Subcutaneous adipose tissue (tissue), 4 donors: Measurements from ENCODE around the gene OVOL1. TPM values are rescaled to one million over a fixed set of nuclear protein-coding genes. Genes with fewer than 3 reads are reported as not detected.

Experiments
- CTCF ChIP-seq: fragments of 450-650 bp; IDR thresholded peaks from one replicate; pipeline ENCODE4 v1.5.1; 2016; ENCODE audit warnings: low read depth, mild to moderate bottlenecking, control low read depth, antibody characterized with exemption, moderate library complexity
- total RNA-seq, 4 donors: library from RNA; depleted of rRNA; stranded (reverse); fragments of >200 nt; gene quantifications; one replicate each; pipeline ENCODE4 v1.1.0, GENCODE V29; 2016

Gene OVOL1
- total RNA-seq, 4 donors from 2014 or later, result 0.34 to 0.44 TPM; not detected in 2

DNA sequence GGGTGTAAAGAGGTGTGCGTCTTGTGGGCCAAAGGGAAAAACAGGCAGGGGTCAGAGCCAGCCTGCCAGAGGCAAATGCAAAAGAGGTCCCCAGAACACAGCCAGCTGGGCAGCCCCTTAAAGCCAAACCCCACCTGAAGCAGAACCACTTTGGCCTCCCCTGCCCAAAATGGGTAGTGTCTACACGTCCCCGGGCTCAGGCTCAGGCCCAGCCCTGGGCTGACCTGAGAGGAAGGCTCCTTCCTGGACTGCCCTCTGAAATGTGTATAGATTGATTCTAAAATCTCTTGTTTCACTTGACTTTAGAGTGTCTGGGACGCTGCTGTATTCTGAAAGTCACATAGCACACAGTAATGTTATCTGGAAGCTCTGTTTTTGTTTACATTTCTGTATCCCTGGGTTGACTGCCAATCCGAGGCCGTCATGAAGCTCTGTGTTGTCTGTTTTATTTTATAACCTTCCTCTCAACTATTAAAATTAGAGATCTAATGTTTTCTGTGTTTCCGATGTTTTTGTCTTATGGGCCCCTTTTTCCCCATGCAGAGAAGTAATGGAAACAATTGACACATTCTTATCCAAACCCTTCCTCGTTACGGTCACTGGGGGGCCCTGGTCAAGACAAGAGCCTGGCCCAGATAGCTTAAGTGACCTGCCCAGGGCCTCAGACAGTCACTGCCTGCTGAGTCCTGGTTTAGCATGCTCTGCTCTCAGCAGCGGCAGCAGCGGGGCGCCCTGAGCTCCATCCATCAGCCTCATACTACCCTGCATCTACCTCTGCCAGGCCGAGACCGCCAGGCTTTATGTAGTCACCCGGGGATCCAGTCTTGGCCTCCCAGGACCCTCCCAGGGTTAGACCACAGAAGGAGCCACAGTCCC lies 10.1 kb downstream of the OVOL1 start:
- no peak for TF ChIP-seq CTCF

DNA sequence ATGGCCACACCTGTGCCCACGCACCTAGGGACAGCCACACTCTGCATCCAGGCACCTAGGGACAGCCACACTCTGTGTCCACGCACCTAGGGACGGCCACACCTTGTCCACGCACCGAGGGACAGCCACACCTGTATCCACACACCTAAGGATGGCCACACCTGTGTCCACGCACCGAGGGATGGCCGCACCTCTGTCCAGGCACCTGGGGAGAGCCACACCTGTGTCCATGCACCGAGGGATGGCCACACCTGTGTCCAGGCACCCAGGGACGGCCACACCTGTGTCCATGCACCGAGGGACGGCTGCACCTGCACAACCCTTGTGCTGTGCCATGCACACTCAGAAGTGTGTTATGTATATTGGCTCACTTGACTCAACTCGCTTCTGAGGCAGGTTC lies 10.8 kb downstream of the OVOL1 start:
- TF ChIP-seq CTCF, result no peak

DNA sequence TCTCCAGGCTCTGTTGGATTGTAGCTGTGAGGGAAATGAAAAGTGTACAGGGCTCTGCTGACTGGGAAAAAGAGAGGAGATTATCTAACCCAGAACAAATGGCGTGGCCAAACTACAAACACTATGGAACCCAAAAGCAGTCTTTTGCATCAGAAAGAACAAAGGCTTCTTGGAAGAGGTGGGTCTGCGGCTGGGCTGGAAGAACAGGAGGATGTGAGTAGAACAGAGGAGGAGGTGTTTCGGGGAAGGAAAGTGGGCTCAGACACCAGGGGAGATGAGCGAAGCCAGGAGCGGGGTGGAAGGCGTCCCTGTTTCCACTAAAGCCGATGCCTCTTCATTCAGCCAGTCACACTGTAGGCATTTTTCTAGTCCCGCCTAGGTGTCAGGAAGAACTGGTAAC lies 12.0 kb downstream of the OVOL1 start:
- no peak for TF ChIP-seq CTCF

DNA sequence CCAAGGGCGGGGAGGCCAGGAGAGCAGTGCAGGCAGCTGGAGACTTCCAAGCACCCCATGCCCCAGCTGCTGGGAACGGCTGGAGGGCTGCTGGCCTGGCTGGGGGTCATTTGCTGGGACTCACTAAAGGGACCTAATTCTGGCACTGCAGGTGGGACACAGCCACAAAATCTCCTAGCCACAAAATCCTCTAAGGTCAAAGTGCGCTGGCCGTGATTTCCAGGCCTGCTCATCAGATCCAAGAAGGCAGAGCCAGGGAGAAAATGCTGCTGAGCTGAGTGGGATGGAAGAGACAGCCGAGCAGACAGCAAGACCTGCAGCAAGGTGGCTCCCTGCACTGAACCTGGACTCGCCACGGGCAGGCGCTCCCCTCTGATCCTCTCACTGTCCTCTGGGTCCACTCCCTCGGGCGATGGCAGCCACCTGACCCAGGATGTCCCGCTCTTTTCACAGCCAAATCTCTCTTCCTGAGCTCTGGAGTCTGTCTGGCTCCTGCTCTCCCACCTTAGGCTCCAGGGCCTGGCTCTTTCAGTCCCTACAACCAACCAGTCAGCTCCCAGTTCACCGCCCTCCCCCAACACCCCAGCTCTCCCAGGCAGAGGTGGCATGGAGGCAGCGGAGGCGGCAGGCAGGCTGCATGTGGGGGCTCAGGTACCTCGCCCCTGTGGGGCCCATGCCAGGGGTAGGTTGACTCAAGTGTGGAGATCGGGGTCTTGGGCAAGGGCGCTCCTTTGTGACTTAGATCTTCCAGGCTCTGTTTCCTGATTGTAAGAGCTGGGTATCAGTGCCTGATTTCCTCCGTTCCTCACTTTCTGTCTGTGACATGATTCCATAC lies 14.5 kb downstream of the OVOL1 start:
- no peak for TF ChIP-seq CTCF

- TF ChIP-seq CTCF, result no peak
These were observed 16.0 kb downstream of the OVOL1 start for GRCh38 chr11:65802841-65803240.

DNA sequence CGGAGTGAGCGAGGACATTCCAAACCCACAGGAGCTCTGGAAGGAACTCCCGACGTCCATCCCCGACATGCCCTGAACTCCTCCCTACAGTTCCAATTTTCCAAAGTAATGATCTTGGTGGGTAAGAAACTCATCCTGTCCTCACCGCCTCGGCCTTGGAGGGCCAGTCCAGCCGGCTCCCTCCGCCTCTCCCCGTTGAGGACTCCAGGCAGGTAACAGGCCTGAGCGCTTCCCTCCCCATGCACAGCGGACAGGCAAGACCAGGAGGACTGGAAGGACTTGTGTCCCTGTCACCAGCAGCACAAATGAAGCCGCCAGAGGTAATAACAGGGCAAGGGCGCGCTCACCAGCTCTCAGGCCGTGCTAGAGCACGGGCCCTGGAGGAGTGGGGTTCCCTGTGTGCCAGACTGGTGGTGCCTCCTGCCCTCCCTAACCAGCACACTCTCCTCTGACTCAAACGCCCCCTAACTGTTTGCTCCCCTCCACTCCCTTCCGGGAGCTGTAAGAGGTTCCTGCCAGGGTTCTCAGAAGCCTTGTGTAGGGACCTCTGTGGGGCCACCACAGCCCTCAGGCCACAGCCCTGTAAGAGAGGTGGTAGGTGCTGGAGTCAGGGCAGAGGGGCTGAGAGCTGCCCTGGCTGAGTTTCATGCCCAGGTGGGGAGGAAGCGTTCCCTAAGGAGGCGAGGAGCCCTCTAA lies 17.1 kb downstream of the OVOL1 start:
- no peak for TF ChIP-seq CTCF

GRCh38 chr11:65806979-65807378 lies 20.1 kb downstream of the OVOL1 start:
- TF ChIP-seq CTCF, result no peak
